Measurements from ENCODE around the gene OTUD7B.

Gene OTUD7B

DNA sequence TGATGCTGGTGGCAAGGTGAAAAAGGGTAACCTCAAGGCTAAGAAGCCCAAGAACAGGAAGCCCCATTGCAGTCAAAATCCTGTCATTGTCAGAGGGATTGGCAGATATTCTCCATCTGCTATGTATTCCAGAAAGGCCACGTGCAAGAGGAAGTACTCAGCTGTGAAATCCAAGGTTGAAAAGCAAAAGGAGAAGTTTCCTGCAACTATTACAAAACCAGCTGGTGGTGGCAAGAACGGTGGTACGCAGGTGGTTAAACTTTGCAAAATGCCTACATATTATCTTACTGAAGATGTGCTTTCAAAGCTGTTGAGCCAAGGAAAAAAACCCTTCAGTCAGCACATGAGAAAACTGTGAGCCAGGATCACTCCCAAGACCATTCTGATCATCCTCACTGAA is 43.4 kb upstream of the OTUD7B start:
- TF ChIP-seq EP300 (IDR thresholded peaks at IDR 0.05; ENCODE audit: borderline replicate concordance): no peak
- TF ChIP-seq, protein P1, sequence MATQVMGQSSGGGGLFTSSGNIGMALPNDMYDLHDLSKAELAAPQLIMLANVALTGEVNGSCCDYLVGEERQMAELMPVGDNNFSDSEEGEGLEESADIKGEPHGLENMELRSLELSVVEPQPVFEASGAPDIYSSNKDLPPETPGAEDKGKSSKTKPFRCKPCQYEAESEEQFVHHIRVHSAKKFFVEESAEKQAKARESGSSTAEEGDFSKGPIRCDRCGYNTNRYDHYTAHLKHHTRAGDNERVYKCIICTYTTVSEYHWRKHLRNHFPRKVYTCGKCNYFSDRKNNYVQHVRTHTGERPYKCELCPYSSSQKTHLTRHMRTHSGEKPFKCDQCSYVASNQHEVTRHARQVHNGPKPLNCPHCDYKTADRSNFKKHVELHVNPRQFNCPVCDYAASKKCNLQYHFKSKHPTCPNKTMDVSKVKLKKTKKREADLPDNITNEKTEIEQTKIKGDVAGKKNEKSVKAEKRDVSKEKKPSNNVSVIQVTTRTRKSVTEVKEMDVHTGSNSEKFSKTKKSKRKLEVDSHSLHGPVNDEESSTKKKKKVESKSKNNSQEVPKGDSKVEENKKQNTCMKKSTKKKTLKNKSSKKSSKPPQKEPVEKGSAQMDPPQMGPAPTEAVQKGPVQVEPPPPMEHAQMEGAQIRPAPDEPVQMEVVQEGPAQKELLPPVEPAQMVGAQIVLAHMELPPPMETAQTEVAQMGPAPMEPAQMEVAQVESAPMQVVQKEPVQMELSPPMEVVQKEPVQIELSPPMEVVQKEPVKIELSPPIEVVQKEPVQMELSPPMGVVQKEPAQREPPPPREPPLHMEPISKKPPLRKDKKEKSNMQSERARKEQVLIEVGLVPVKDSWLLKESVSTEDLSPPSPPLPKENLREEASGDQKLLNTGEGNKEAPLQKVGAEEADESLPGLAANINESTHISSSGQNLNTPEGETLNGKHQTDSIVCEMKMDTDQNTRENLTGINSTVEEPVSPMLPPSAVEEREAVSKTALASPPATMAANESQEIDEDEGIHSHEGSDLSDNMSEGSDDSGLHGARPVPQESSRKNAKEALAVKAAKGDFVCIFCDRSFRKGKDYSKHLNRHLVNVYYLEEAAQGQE (IDR thresholded peaks at IDR 0.05; ENCODE audit: low read depth): no peak
- no peak for TF ChIP-seq NFIC (IDR thresholded peaks at IDR 0.05)
- TF ChIP-seq CREB1 (IDR thresholded peaks at IDR 0.05; ENCODE audit: low read depth): no peak
- no peak for TF ChIP-seq TEAD4 (IDR thresholded peaks at IDR 0.05)
- no peak for TF ChIP-seq ZBTB7A (IDR thresholded peaks at IDR 0.05; ENCODE audit: low read depth)
- no peak for TF ChIP-seq YY1 (IDR thresholded peaks at IDR 0.05; ENCODE audit: low read depth)
- no peak for TF ChIP-seq CEBPB (IDR thresholded peaks at IDR 0.05)
- no peak for TF ChIP-seq FOXM1 (IDR thresholded peaks at IDR 0.05; ENCODE audit: borderline replicate concordance, low read depth)
- TF ChIP-seq, protein P2, sequence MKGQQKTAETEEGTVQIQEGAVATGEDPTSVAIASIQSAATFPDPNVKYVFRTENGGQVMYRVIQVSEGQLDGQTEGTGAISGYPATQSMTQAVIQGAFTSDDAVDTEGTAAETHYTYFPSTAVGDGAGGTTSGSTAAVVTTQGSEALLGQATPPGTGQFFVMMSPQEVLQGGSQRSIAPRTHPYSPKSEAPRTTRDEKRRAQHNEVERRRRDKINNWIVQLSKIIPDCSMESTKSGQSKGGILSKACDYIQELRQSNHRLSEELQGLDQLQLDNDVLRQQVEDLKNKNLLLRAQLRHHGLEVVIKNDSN (IDR thresholded peaks at IDR 0.05): no peak

DNA sequence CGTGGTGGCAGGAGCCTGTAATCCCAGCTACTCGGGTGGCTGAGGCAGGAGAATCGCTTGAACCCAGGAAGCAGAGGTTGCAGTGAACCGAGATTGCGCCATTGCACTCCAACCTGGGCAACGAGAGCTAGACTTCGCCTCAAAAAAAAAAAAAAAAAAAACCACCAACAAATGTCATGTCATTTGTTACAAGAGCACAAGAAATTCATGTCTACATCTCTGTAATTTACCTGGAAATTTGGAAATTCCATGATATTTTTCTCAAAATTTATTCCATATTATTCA is 40.5 kb upstream of the OTUD7B start:
- TF ChIP-seq TCF12 (IDR thresholded peaks at IDR 0.05; ENCODE audit: low read depth) (no peak), ZBTB7A (IDR thresholded peaks at IDR 0.05; ENCODE audit: low read depth) (no peak), RAD21 (IDR thresholded peaks at IDR 0.05; ENCODE audit: low read depth) (no peak), CEBPB (IDR thresholded peaks at IDR 0.05) (no peak), EGR1 (IDR thresholded peaks at IDR 0.05) (no peak), TAF1 (IDR thresholded peaks at IDR 0.05; ENCODE audit: low read depth) (no peak), YY1 (IDR thresholded peaks at IDR 0.05; ENCODE audit: low read depth) (no peak), FOXM1 (IDR thresholded peaks at IDR 0.05; ENCODE audit: borderline replicate concordance, low read depth) (no peak), TEAD4 (IDR thresholded peaks at IDR 0.05) (no peak), EP300 (IDR thresholded peaks at IDR 0.05; ENCODE audit: borderline replicate concordance) (no peak), NFIC (IDR thresholded peaks at IDR 0.05) (no peak), CREB1 (IDR thresholded peaks at IDR 0.05; ENCODE audit: low read depth) (no peak)
- TF ChIP-seq, protein P1 (IDR thresholded peaks at IDR 0.05; ENCODE audit: low read depth): no peak
- TF ChIP-seq, protein P3, sequence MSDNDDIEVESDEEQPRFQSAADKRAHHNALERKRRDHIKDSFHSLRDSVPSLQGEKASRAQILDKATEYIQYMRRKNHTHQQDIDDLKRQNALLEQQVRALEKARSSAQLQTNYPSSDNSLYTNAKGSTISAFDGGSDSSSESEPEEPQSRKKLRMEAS (IDR thresholded peaks at IDR 0.05): no peak
- TF ChIP-seq, protein P2 (IDR thresholded peaks at IDR 0.05): no peak

DNA sequence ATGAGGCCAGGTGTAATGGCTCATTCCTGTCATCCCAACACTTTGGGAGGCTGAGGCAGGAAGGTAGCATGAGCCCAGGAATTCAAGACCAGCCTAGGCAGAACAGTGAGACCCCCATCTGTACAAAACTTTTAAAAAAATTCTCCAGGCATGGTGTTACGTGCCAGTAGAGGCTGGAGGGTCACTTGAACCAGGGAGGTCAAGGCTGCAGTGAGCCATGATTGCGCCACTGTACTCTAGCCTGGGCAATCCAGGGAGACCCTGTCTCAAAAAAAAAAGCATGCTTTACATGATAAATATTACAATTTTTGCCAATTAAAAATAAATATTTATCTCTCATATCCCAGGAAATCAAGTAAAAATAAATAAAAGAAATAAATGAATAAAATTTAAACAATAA is 39.4 kb upstream of the OTUD7B start:
- no peak for TF ChIP-seq NFIC (IDR thresholded peaks at IDR 0.05)
- TF ChIP-seq CEBPB (IDR thresholded peaks at IDR 0.05): no peak
- TF ChIP-seq, protein P3 (IDR thresholded peaks at IDR 0.05): no peak
- TF ChIP-seq YY1 (IDR thresholded peaks at IDR 0.05; ENCODE audit: low read depth): no peak
- no peak for TF ChIP-seq ZBTB7A (IDR thresholded peaks at IDR 0.05; ENCODE audit: low read depth)
- no peak for TF ChIP-seq CREB1 (IDR thresholded peaks at IDR 0.05; ENCODE audit: low read depth)

DNA sequence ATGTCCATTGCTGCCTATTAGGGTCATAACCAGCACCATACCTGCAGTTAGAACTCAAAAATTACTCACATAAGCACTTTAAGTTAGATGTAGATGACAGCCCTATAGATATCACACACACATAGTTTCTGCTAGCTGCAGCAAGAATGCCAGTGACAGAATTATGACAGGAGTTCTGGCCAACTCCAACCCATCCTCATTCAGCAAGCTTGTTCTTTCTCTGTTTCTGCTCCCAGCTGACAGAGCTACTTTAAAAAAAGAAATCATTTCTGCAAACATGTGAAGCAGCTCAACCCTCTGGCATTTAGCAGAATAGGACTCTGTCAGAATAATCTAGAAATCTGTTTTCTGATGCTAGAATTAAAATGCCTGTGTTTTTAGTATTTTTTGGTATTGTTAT is 23.8 kb upstream of the OTUD7B start:
- TF ChIP-seq TCF12 (IDR thresholded peaks at IDR 0.05; ENCODE audit: low read depth): no peak
- TF ChIP-seq, protein P1 (IDR thresholded peaks at IDR 0.05; ENCODE audit: low read depth): no peak
- no peak for TF ChIP-seq NFIC (IDR thresholded peaks at IDR 0.05)

DNA sequence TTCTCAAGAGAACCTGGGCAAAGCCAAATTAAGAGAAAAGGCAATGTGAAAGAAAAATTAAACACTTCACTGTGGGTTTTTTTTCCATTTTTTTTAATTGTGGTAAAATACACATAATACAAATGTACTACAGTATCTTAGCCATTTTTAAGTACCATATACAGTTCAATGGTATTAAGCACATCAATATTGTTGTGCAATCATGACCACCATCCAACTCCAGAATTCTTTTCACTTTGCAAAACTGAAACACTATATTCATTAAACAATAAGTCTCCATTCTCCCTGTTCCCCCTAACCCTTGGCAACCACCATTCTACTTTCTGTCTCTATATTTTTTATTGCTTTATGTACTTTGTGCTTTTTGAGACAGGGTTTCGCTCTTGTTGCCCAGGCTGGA is 17.8 kb upstream of the OTUD7B start:
- TF ChIP-seq ZBTB7A (IDR thresholded peaks at IDR 0.05; ENCODE audit: low read depth) (no peak), CEBPB (IDR thresholded peaks at IDR 0.05) (no peak), RAD21 (IDR thresholded peaks at IDR 0.05; ENCODE audit: low read depth) (no peak), FOXM1 (IDR thresholded peaks at IDR 0.05; ENCODE audit: borderline replicate concordance, low read depth) (no peak), TAF1 (IDR thresholded peaks at IDR 0.05; ENCODE audit: low read depth) (no peak), TEAD4 (IDR thresholded peaks at IDR 0.05) (no peak), YY1 (IDR thresholded peaks at IDR 0.05; ENCODE audit: low read depth) (no peak), CREB1 (IDR thresholded peaks at IDR 0.05; ENCODE audit: low read depth) (no peak), EP300 (IDR thresholded peaks at IDR 0.05; ENCODE audit: borderline replicate concordance) (no peak), TCF12 (IDR thresholded peaks at IDR 0.05; ENCODE audit: low read depth) (no peak)
- TF ChIP-seq, protein P3 (IDR thresholded peaks at IDR 0.05): no peak
- TF ChIP-seq, protein P2 (IDR thresholded peaks at IDR 0.05): no peak

Data from Ishikawa (cell line).